H1 (cell line): Measurements from ENCODE around the gene MECP2. TPM values are rescaled to one million over a fixed set of nuclear protein-coding genes. Genes with fewer than 3 reads are reported as not detected.

ENCODE experiments used
- CTCF ChIA-PET: fragments of 300-600 bp; sonication (Branson Sonifier 250); formaldehyde crosslinking; loops from one replicate; lab custom pipeline; 2021; ENCODE audit not compliant: partially characterized antibody; lab: Charles Lee
- POLR2A ChIA-PET: fragments of 300-600 bp; sonication (Branson Sonifier 250); formaldehyde crosslinking; loops from one replicate; lab custom pipeline; 2021; ENCODE audit warnings: inconsistent platforms; ENCODE audit not compliant: partially characterized antibody; lab: Charles Lee
- DNase-seq, 2 experiments: peaks; one replicate each; pipeline versions ENCODE4 v3.0.0 to v3.0.0-alpha.2; 2010 to 2022; ENCODE audit warnings: low spot score in 2 of 2, low read depth in 1 of 2, mixed read lengths in 1 of 2
- FAIRE-seq: peaks from 2 replicates; lab custom pipeline; 2011; peaks lifted over from hg19 to GRCh38; lab: Jason Lieb, UNC
- H2AFZ ChIP-seq: 2 replicates; pipeline ENCODE4 v1.8.1; 2012; ENCODE audit warnings: low read length, inconsistent platforms
- H2AK5ac ChIP-seq: 2 replicates; pipeline ENCODE4 v1.6.1; 2013; ENCODE audit warnings: low read depth, low read length
- H2BK120ac ChIP-seq: replicated peaks from 2 replicates; pipeline ENCODE3; 2013; ENCODE audit warnings: low read depth, low read length, inconsistent platforms
- H2BK12ac ChIP-seq: 2 replicates; pipeline ENCODE4 v1.6.1; 2013; ENCODE audit warnings: low read depth, low read length
- H2BK15ac ChIP-seq: 2 replicates; pipeline ENCODE4 v1.6.1; 2013; ENCODE audit warnings: low read length
- H2BK20ac ChIP-seq: 2 replicates; pipeline ENCODE4 v1.6.1; 2013; ENCODE audit warnings: low read length
- H2BK5ac ChIP-seq: 2 replicates; pipeline ENCODE4 v1.6.1; 2013; ENCODE audit warnings: low read depth, low read length
- H3K14ac ChIP-seq: 2 replicates; pipeline ENCODE4 v1.6.1; 2013; ENCODE audit warnings: inconsistent platforms; ENCODE audit not compliant: insufficient read length
- H3K18ac ChIP-seq: 2 replicates; pipeline ENCODE4 v1.6.1; 2013; ENCODE audit warnings: low read length; ENCODE audit errors: extremely low read depth
- H3K23ac ChIP-seq: 2 replicates; pipeline ENCODE4 v1.6.1; 2013; ENCODE audit warnings: inconsistent platforms; ENCODE audit not compliant: insufficient read length
- H3K23me2 ChIP-seq: 2 replicates; pipeline ENCODE4 v1.6.1; 2013; ENCODE audit warnings: low read depth, low read length
- H3K27ac ChIP-seq: 2 replicates; pipeline ENCODE4 v1.6.1; 2011; ENCODE audit warnings: low read depth, low read length, inconsistent platforms
- H3K27me3 ChIP-seq, 4 experiments: replicated peaks in 1 of 4; 1 replicate in 1 of 4; 2 replicates in 3 of 4; pipeline versions ENCODE4 v1.6.1 to v1.8.1; 2011 to 2013; ENCODE audit warnings: low read length in 3 of 4, mild to moderate bottlenecking in 3 of 4, inconsistent platforms in 2 of 4, mixed read lengths in 2 of 4, moderate library complexity in 1 of 4; ENCODE audit not compliant: control insufficient read depth in 3 of 4, insufficient read depth in 3 of 4; ENCODE audit errors: extremely low read depth in 1 of 4
- H3K36me3 ChIP-seq, 4 experiments: 2 replicates each; pipeline versions ENCODE4 v1.6.1 to v1.8.1; 2011 to 2013; ENCODE audit warnings: mild to moderate bottlenecking in 4 of 4, low read length in 3 of 4, moderate library complexity in 2 of 4, control low read depth in 1 of 4, inconsistent platforms in 1 of 4; ENCODE audit not compliant: insufficient read depth in 4 of 4, control insufficient read depth in 2 of 4
- H3K4ac ChIP-seq: replicated peaks from 2 replicates; pipeline ENCODE3; 2013; ENCODE audit warnings: low read length, low read depth, mixed read lengths, inconsistent platforms; ENCODE audit not compliant: insufficient read length
- H3K4me1 ChIP-seq, 4 experiments: replicated peaks in 1 of 4; 1 replicate in 1 of 4; 2 replicates in 3 of 4; pipeline versions ENCODE4 v1.6.1 to v1.8.1; 2011 to 2013; ENCODE audit warnings: low read length in 3 of 4, inconsistent platforms in 2 of 4, mixed read lengths in 1 of 4; ENCODE audit not compliant: insufficient read depth in 4 of 4, control insufficient read depth in 3 of 4
- H3K4me2 ChIP-seq, 2 experiments: 2 replicates each; pipeline versions ENCODE4 v1.6.1 to v1.8.1; 2011 to 2013; ENCODE audit warnings: low read depth in 2 of 2, low read length in 2 of 2, control low read depth in 1 of 2, inconsistent platforms in 1 of 2, mild to moderate bottlenecking in 1 of 2; ENCODE audit not compliant: insufficient read depth in 1 of 2
- H3K4me3 ChIP-seq, 4 experiments: fragments of 200-600, 300-600 bp in 1 of 4; sonication (generic), shearing (Covaris generic), sonication (Bioruptor Twin) in 1 of 4; 2 replicates each; pipeline versions ENCODE4 v1.5.1 to v1.8.1; 2011 to 2016; ENCODE audit warnings: low read length in 4 of 4, low read depth in 3 of 4, control low read depth in 2 of 4, inconsistent platforms in 2 of 4, mild to moderate bottlenecking in 2 of 4, mixed read lengths in 1 of 4, moderate library complexity in 1 of 4; ENCODE audit not compliant: insufficient read depth in 2 of 4; ENCODE audit errors: extremely low read depth in 1 of 4
- H3K56ac ChIP-seq: replicated peaks from 2 replicates; pipeline ENCODE3; 2013; ENCODE audit warnings: low read depth, mild to moderate bottlenecking, mixed read lengths, low read length, inconsistent platforms; ENCODE audit not compliant: insufficient read length
- H3K79me1 ChIP-seq: 2 replicates; pipeline ENCODE4 v1.6.1; 2013; ENCODE audit warnings: low read depth, low read length, control low read depth
- H3K79me2 ChIP-seq, 2 experiments: 2 replicates each; pipeline versions ENCODE4 v1.6.1 to v1.8.1; 2012 to 2013; ENCODE audit warnings: low read length in 2 of 2, mild to moderate bottlenecking in 2 of 2, inconsistent platforms in 1 of 2; ENCODE audit not compliant: insufficient read depth in 2 of 2, control insufficient read depth in 1 of 2
- H3K9ac ChIP-seq, 4 experiments: replicated peaks in 1 of 4; 1 replicate in 1 of 4; 2 replicates in 3 of 4; pipeline versions ENCODE4 v1.6.1 to v1.8.1; 2011 to 2013; ENCODE audit warnings: low read depth in 3 of 4, low read length in 3 of 4, control low read depth in 2 of 4, mild to moderate bottlenecking in 2 of 4, moderate library complexity in 2 of 4, inconsistent platforms in 1 of 4; ENCODE audit errors: extremely low read depth in 1 of 4
- H3K9me3 ChIP-seq, 2 experiments: 2 replicates each; pipeline versions ENCODE4 v1.6.1 to v1.8.1; 2012 to 2013; ENCODE audit warnings: mild to moderate bottlenecking in 2 of 2, moderate library complexity in 2 of 2, control low read depth in 1 of 2, inconsistent platforms in 1 of 2, low read depth in 1 of 2, low read length in 1 of 2, mixed read lengths in 1 of 2; ENCODE audit not compliant: insufficient read depth in 2 of 2
- H4K20me1 ChIP-seq, 2 experiments: replicated peaks in 1 of 2; 2 replicates each; pipeline versions ENCODE3 to v1.8.1; 2011 to 2013; ENCODE audit warnings: inconsistent platforms in 2 of 2, low read length in 2 of 2, mild to moderate bottlenecking in 1 of 2; ENCODE audit not compliant: insufficient read depth in 2 of 2, control insufficient read depth in 1 of 2
- H4K5ac ChIP-seq: 2 replicates; pipeline ENCODE4 v1.6.1; 2013; ENCODE audit warnings: low read length, low read depth, mixed read lengths, inconsistent platforms; ENCODE audit not compliant: insufficient read length
- H4K8ac ChIP-seq: 2 replicates; pipeline ENCODE4 v1.8.0; 2013; ENCODE audit warnings: mild to moderate bottlenecking, moderate library complexity, low read length, inconsistent platforms; ENCODE audit not compliant: insufficient read depth; ENCODE audit errors: extremely low read depth
- H4K91ac ChIP-seq: replicated peaks from 2 replicates; pipeline ENCODE3; 2013; ENCODE audit warnings: low read length, mixed read lengths, inconsistent platforms; ENCODE audit not compliant: insufficient read length
- CBX8 ChIP-seq: fragments of 300-800, 300-1000 bp; sonication (generic); IDR thresholded peaks from 2 replicates; pipeline ENCODE4 v1.7.1; 2016; ENCODE audit warnings: low read depth, low read length, borderline replicate concordance
- CTBP2 ChIP-seq: IDR thresholded peaks from 2 replicates; pipeline ENCODE4 v1.7.0; 2011; ENCODE audit warnings: borderline replicate concordance, mild to moderate bottlenecking, moderate library complexity, mixed read lengths, low read length; ENCODE audit not compliant: insufficient read depth, insufficient read length
- CTCF ChIP-seq, 3 experiments: IDR thresholded peaks; 1 replicate in 2 of 3; 2 replicates in 1 of 3; pipeline versions ENCODE4 v1.5.1 to v1.6.1; 2011; ENCODE audit warnings: low read length in 3 of 3, mild to moderate bottlenecking in 3 of 3, inconsistent platforms in 2 of 3, low read depth in 1 of 3, moderate library complexity in 1 of 3; ENCODE audit not compliant: insufficient read depth in 1 of 3; ENCODE audit errors: control extremely low read depth in 1 of 3
- RBBP5 ChIP-seq: IDR thresholded peaks from 2 replicates; pipeline ENCODE4 v1.7.1; 2012; ENCODE audit warnings: low read depth, mild to moderate bottlenecking, inconsistent platforms, low read length, moderate library complexity, borderline replicate concordance
- SP4 ChIP-seq: IDR thresholded peaks from 2 replicates; pipeline ENCODE4 v1.6.1; 2012; ENCODE audit warnings: low read length, inconsistent platforms
- TAF1 ChIP-seq: IDR thresholded peaks from 2 replicates; pipeline ENCODE4 v1.6.1; 2011; ENCODE audit warnings: mild to moderate bottlenecking, low read depth, low read length
- TCF12 ChIP-seq: IDR thresholded peaks from 2 replicates; pipeline ENCODE4 v1.6.1; 2011; ENCODE audit warnings: low read depth, mild to moderate bottlenecking, low read length
- YY1 ChIP-seq: IDR thresholded peaks from 2 replicates; pipeline ENCODE4 v1.6.1; 2011; ENCODE audit warnings: low read depth, mild to moderate bottlenecking, low read length
- WGBS, 2 experiments: shearing (Covaris generic) in 1 of 2; methylation state at CpG; one replicate each; pipeline versions ENCODE4 v1.1.6 to v1.1.7; 2013 to 2015; ENCODE audit warnings: low lambda C conversion rate in 2 of 2, mixed read lengths in 2 of 2, inconsistent platforms in 1 of 2, low coverage in 1 of 2, missing lambda C conversion rate in 1 of 2; ENCODE audit not compliant: insufficient replicate concordance in 2 of 2, insufficient coverage in 1 of 2, insufficient read length in 1 of 2; ENCODE audit errors: extremely low coverage in 1 of 2, missing lambda C conversion rate in 1 of 2; 5-methylcytosine and 5-hydroxymethylcytosine counted together
- polyA plus RNA-seq, 7 experiments: library from polyadenylated mRNA; depleted of rRNA in 3 of 7; stranded (reverse) in 5 of 7; unstranded in 2 of 7; fragments of >200 nt in 5 of 7; fragments of 200-250 nt in 2 of 7; gene quantifications; 1 replicate in 5 of 7; 2 replicates in 1 of 7; 4 replicates in 1 of 7; pipeline versions ENCODE4 v1.2.1 to v1.2.3, GENCODE V29; 2011 to 2013; ENCODE audit warnings: missing spikeins in 2 of 7, mixed read lengths in 2 of 7
- total RNA-seq: library from RNA; stranded (reverse); fragmentation: NEBNext Ultra II Directional; extraction: Animal tissue kit (Norgen Biotek cat#: 25700); gene quantifications from 2 replicates; pipeline ENCODE4 v1.2.1, GENCODE V29; 2021

Gene MECP2
- total and polyA plus RNA-seq, 2 of the 8 experiments (the other 6 are each of a cell fraction or from before 2014, with no cell fraction given), result 5.0 to 32.4 TPM

GRCh38 chrX:154000051-154000450 lies 97.5 kb downstream of the MECP2 start:
- TF ChIP-seq TAF1 (no peak), YY1 (no peak), RBBP5 (no peak), TCF12 (no peak), SP4 (no peak), CTBP2 (no peak), CTCF (IDR thresholded peaks at IDR 0.05; ENCODE audit: control extremely low read depth in 1 of 3, insufficient read depth in 1 of 3, low read depth in 1 of 3, low read length in 3 of 3) (no peak), CBX8 (no peak)
- H3K27ac ChIP-seq, result no peak overlapping the region
- no peak overlapping the region for H2BK20ac ChIP-seq
- H2BK120ac ChIP-seq, result no peak overlapping the region
- H3K9me3 ChIP-seq, result no peaks in the 10 kb centered on the region
- ChIA-PET CTCF (interaction anchor here (0.6 to 1.9 kb wide), 3 partner anchors 10 to 13 kb away, joined by 3 to 9 read pairs (median 4); no protein-coding TSS in a partner anchor), POLR2A (interaction anchor here (0.6 to 2.8 kb wide), 5 partner anchors 12 to 130 kb away, joined by 3 to 12 read pairs (median 3); partner anchors contain the start of gene HCFC1)
- peaks cover 0 to 8% (median 0%) of the 10 kb centered on the region in 4 experiments; a peak in 2 of 7 replicates for H3K4me1 ChIP-seq
- H3K79me1 ChIP-seq, result no peaks in the 10 kb centered on the region
- DNase-seq (no peak), FAIRE-seq (no peak)
- no peaks in the 10 kb centered on the region for H3K79me2 ChIP-seq
- no peak overlapping the region for H2BK5ac ChIP-seq
- H2BK12ac ChIP-seq, result no peak overlapping the region
- H2AK5ac ChIP-seq, result no peak overlapping the region
- H4K91ac ChIP-seq, result no peak overlapping the region
- no peak overlapping the region for H3K4ac ChIP-seq
- H2BK15ac ChIP-seq, result no peak overlapping the region
- H2AFZ ChIP-seq, result no peak overlapping the region
- no peak overlapping the region for H4K8ac ChIP-seq
- H3K56ac ChIP-seq, result no peak overlapping the region
- H3K9ac ChIP-seq, result no peak overlapping the region
- no peak overlapping the region for H3K4me2 ChIP-seq
- H3K18ac ChIP-seq, result no peak overlapping the region
- H3K36me3 ChIP-seq, result no peaks in the 10 kb centered on the region
- no peak overlapping the region for H4K5ac ChIP-seq
- WGBS, 2 experiments, result 74% methylated on average over 5 of the region's 5 CpGs; no CpG with 5 or more reads in 1 of the 2 experiments
- no peaks in the 10 kb centered on the region for H3K23me2 ChIP-seq
- H3K14ac ChIP-seq, result no peak overlapping the region
- no peaks in the 10 kb centered on the region for H4K20me1 ChIP-seq
- no peaks in the 10 kb centered on the region for H3K27me3 ChIP-seq
- H3K23ac ChIP-seq, result no peak overlapping the region
- H3K4me3 ChIP-seq, result no peak overlapping the region
